GM18526 (cell line): ENCODE results near the gene AP1S3.

Experiments
- POLR2A ChIP-seq: IDR thresholded peaks from 3 replicates; pipeline ENCODE4 v1.6.1; 2011; ENCODE audit not compliant: insufficient read length; ENCODE audit errors: extremely low read depth

Gene AP1S3

DNA sequence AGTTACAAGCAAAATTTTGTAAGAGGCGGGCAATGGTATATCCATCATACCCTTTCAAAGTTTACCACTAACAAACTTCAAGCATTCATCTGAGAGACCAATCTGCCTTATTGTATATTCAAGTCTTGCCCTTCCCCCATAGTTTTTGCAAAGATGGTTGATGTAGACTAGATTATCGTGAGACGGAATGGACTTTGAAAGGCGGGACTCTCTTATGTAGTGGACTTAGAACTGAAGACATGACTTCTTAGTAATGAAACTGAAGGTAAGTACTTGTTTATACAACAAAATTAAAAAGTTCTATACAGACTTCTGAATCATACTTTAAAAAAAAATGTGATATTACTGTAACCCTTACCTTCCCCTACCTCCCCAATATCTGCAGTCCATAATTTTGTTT is 10.4 kb downstream of the AP1S3 start:
- TF ChIP-seq POLR2A = no peak

DNA sequence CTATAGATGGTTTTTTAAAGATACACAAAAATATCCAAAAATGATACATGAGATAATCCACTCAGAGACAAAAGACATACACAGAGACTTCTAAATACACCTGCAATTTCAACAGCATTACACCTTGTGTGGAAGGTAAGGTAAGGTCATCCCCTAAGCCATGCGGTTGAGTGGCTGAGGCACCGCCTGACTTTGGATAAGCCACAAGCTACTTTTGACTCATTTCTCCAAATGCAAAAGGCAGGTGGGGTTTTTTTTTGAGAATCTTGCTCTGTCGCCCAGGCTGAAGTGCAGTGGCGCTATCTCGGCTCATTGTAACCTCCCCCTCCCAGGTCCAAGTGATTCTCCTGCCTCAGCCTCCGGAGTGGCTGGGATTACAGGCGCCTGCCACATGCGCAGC is 13.1 kb downstream of the AP1S3 start:
- TF ChIP-seq POLR2A = no peak

GRCh38 chr2:223822818-223823217 is 14.6 kb downstream of the AP1S3 start:
- no peak for TF ChIP-seq POLR2A

DNA sequence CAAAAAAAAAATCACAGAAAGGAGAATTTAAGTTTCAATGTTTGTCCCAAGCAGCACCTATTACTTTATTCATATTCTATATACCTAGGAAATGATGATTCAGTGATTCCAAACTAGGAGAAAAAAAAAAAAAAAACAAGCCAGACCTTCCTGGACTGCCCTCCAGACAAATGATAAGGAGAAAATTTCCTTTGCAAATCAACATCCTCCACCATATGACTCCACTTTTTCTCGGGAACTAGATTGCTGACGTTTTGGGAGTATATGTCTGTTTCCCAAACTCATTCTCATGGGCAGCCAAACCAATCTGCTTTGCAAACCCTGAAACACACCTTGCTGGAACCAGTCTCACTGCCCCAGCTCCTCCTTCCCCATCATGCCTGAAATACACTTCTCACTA is 16.8 kb downstream of the AP1S3 start:
- TF ChIP-seq POLR2A = no peak

- TF ChIP-seq POLR2A = no peak
Measured at GRCh38 chr2:223819891-223820290, 17.5 kb downstream of the AP1S3 start.

DNA sequence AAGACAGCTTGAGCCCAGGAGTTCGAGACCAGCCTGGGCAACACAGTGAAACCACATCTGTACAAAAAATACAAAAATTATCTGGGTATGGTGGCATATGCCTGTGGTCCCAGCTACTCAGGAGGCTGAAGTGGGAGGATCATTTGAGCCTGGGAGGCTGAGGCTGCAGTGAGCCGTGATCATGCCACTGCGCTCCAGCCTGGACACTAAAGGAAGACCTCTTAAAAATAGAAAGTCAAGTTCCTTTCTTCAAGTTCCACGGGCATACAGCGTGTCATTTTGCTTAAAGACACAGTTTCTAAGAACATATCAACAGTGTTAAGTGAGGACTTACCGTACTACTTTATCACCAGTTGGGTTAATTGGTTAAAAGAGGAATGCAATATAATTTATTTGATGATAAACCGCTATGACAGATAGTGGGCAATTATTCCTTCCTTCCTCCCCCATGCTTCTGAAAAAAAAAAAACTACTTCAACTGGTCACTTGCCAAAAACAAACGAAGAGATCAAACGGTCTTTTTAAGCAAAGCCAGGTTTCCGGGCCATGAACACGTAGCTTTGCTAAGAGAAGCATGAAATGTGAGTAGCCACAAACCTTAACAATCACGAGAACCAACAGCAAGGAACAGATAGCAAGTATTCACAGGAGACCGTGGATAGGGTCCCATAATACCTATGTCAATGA is 21.4 kb downstream of the AP1S3 start:
- TF ChIP-seq POLR2A = no peak

GRCh38 chr2:223815186-223815883 is 22.0 kb downstream of the AP1S3 start:
- no peak for TF ChIP-seq POLR2A

GRCh38 chr2:223813329-223813728 is 24.1 kb downstream of the AP1S3 start:
- no peak for TF ChIP-seq POLR2A

GRCh38 chr2:223811757-223812156 is 25.6 kb downstream of the AP1S3 start:
- no peak for TF ChIP-seq POLR2A

DNA sequence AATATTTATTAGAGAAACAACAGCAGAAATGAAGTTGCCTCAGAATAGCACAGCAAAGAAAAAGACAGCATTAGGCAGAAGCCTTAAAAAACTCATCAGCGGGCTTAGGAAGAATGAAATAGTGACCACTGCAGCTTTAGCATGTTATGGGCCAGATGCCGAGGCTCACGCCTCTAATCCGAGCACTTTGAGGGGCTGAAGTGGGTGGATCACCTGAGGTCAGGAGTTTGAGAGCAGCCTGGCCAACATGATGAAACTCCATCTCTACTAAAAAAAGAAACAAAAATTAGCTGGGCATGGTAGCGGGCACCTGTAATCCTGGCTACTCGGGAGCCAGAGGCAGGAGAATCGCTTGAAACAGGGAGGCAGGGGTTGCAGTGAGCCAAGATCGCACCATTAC is 32.4 kb downstream of the AP1S3 start:
- TF ChIP-seq POLR2A = no peak

DNA sequence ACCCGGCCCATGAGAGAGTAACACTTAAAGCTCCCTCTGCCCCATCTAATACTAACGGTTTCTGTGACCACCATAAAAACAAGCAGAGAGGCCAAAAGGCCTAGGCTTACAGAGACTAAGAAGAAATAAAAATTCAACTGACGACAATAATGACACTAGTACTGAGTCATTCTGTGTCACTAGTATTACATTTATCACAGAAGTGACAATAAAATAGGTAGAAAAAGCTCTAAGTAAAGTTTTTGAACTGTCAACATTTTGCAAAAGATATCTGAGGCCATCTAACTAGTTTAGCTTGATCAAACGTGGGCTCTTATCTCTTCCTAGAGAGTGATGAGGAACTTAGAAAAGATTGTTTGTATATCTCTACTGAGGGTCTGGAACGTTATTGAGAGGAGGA is 35.6 kb downstream of the AP1S3 start:
- no peak for TF ChIP-seq POLR2A

GRCh38 chr2:223800908-223801307 is 36.5 kb downstream of the AP1S3 start:
- TF ChIP-seq POLR2A = no peak

GRCh38 chr2:223797811-223798721 is 39.3 kb downstream of the AP1S3 start:
- TF ChIP-seq POLR2A = no peak

GRCh38 chr2:223797037-223797436 is 40.3 kb downstream of the AP1S3 start:
- TF ChIP-seq POLR2A = no peak

DNA sequence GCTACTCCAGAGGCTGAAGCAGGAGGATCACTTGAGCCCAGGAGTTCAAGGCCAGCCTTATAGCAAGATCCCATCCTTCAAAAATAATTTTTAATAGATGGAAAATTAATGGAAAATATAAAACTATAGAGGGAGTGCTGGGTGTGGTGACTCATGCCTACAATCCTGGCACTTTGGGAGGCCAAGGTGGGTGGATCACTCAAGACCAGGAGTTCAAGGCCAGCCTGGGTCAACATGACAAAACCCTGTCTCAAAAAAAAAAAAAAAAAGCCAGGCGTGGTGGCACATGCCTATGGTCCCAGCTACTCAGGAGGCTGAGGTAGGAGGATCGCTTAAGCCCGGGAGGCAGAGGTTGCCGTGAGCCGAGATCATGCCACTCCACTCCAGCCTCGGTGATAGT is 48.0 kb downstream of the AP1S3 start:
- no peak for TF ChIP-seq POLR2A

- TF ChIP-seq POLR2A = no peak
Measured at GRCh38 chr2:223788826-223789225, 48.6 kb downstream of the AP1S3 start.
